Endothelial cell of umbilical vein (primary cell): ENCODE measurements around the gene POLR3B. TPM values are rescaled to one million over a fixed set of nuclear protein-coding genes. Genes with fewer than 3 reads are reported as not detected.
A peak's percentile ranks its signal among the peaks of the same experiment; 100 is the strongest.

Experiments used
- BruUV-seq: library from RNA; stranded (reverse); fragments of 400-500 nt; replicated peaks from 2 replicates; lab custom pipeline; 2021; lab: Mats Ljungman, UMichigan
- CTCF ChIA-PET: fragments of 300-600, 350-600 bp; sonication (Branson Sonifier 250); formaldehyde crosslinking; loops from one replicate; lab custom pipeline; 2021; ENCODE audit warnings: antibody characterized with exemption, inconsistent platforms; lab: Charles Lee
- POLR2A ChIA-PET: fragments of 300-600, 350-600 bp; sonication (Branson Sonifier 250); formaldehyde crosslinking; loops from one replicate; lab custom pipeline; 2021; ENCODE audit warnings: antibody characterized with exemption, inconsistent platforms; lab: Charles Lee
- DNase-seq: peaks from one replicate; pipeline ENCODE4 v3.0.0-alpha.2; 2011; ENCODE audit warnings: low read depth, low spot score
- FAIRE-seq: peaks from 2 replicates; lab custom pipeline; 2011; peaks lifted over from hg19 to GRCh38; lab: Jason Lieb, UNC
- H2AFZ ChIP-seq: 2 replicates; pipeline ENCODE4 v1.6.0; 2012; ENCODE audit warnings: low read depth, low read length, control low read depth, inconsistent platforms
- H3K27ac ChIP-seq: 2 replicates; pipeline ENCODE4 v1.5.1; 2011; ENCODE audit warnings: low read depth, mild to moderate bottlenecking, control low read depth, low read length, moderate library complexity; ENCODE audit not compliant: insufficient read depth
- H3K27me3 ChIP-seq, 2 experiments: 2 replicates each; pipeline versions ENCODE4 v1.6.0 to v1.6.1; 2011; ENCODE audit warnings: low read length in 2 of 2, mixed read lengths in 1 of 2; ENCODE audit not compliant: control insufficient read depth in 2 of 2, insufficient read depth in 2 of 2
- H3K36me3 ChIP-seq, 2 experiments: 2 replicates in 1 of 2; 3 replicates in 1 of 2; pipeline ENCODE4 v1.5.1; 2011; ENCODE audit warnings: low read length in 2 of 2, mild to moderate bottlenecking in 1 of 2, moderate library complexity in 1 of 2; ENCODE audit not compliant: control insufficient read depth in 2 of 2, insufficient read depth in 2 of 2; ENCODE audit errors: extremely low read depth in 1 of 2
- H3K4me1 ChIP-seq: 3 replicates; pipeline ENCODE4 v1.5.1; 2011; ENCODE audit warnings: mild to moderate bottlenecking, low read length; ENCODE audit not compliant: control insufficient read depth, insufficient read depth; ENCODE audit errors: extremely low read depth
- H3K4me2 ChIP-seq: 2 replicates; pipeline ENCODE4 v1.6.1; 2011; ENCODE audit warnings: low read length, control low read depth, mixed read lengths; ENCODE audit not compliant: insufficient read depth
- H3K4me3 ChIP-seq, 3 experiments: fragments of 200-600 bp in 1 of 3; sonication (generic), shearing (Covaris generic) in 1 of 3; replicated peaks in 1 of 3; 2 replicates each; pipeline ENCODE4 v1.5.1; 2011 to 2016; ENCODE audit warnings: control low read depth in 3 of 3, low read length in 3 of 3, mild to moderate bottlenecking in 2 of 3, inconsistent platforms in 1 of 3, low read depth in 1 of 3, moderate library complexity in 1 of 3; ENCODE audit not compliant: insufficient read depth in 1 of 3
- H3K79me2 ChIP-seq: 2 replicates; pipeline ENCODE4 v1.6.0; 2012; ENCODE audit warnings: low read length, inconsistent platforms; ENCODE audit not compliant: control insufficient read depth, insufficient read depth
- H3K9ac ChIP-seq: replicated peaks from 2 replicates; pipeline ENCODE3; 2011; ENCODE audit warnings: low read length, control low read depth; ENCODE audit not compliant: insufficient read depth; ENCODE audit errors: extremely low read depth
- H3K9me1 ChIP-seq: replicated peaks from 3 replicates; pipeline ENCODE4 v1.6.0; 2011; ENCODE audit warnings: mild to moderate bottlenecking, low read length; ENCODE audit not compliant: control insufficient read depth, insufficient read depth; ENCODE audit errors: extremely low read depth
- H3K9me3 ChIP-seq: replicated peaks from 2 replicates; pipeline ENCODE4 v1.5.1; 2012; ENCODE audit warnings: low read length, inconsistent platforms; ENCODE audit not compliant: control insufficient read depth, insufficient read depth
- H4K20me1 ChIP-seq: replicated peaks from 2 replicates; pipeline ENCODE3; 2011; ENCODE audit warnings: mild to moderate bottlenecking, low read length; ENCODE audit not compliant: control insufficient read depth, insufficient read depth; ENCODE audit errors: extremely low read depth
- CTCF ChIP-seq, 2 donors: IDR thresholded peaks; 1 replicate in 1 of 2; 2 replicates in 1 of 2; pipeline ENCODE4 v1.5.1; 2011; ENCODE audit warnings: low read length in 2 of 2, mild to moderate bottlenecking in 2 of 2, moderate library complexity in 2 of 2, control low read depth in 1 of 2, inconsistent platforms in 1 of 2, low read depth in 1 of 2; ENCODE audit not compliant: insufficient read depth in 1 of 2; ENCODE audit errors: extremely low read depth in 1 of 2
- EZH2 ChIP-seq: IDR thresholded peaks from 2 replicates; pipeline ENCODE4 v1.6.1; 2012; ENCODE audit warnings: borderline replicate concordance, low read depth, mild to moderate bottlenecking, moderate library complexity, low read length, inconsistent platforms; ENCODE audit not compliant: severe bottlenecking
- FOS ChIP-seq: IDR thresholded peaks from 2 replicates; pipeline ENCODE4 v1.6.1; 2011; ENCODE audit warnings: mild to moderate bottlenecking, low read length, moderate library complexity, borderline replicate concordance; ENCODE audit not compliant: insufficient read depth
- GATA2 ChIP-seq: IDR thresholded peaks from 2 replicates; pipeline ENCODE4 v1.7.0; 2011; ENCODE audit warnings: low read depth, mild to moderate bottlenecking, moderate library complexity, mixed read lengths, low read length; ENCODE audit not compliant: insufficient read length, insufficient read depth
- JUN ChIP-seq: IDR thresholded peaks from 2 replicates; pipeline ENCODE4 v1.6.1; 2011; ENCODE audit warnings: borderline replicate concordance, low read depth; ENCODE audit not compliant: insufficient read length, insufficient read depth
- MAX ChIP-seq: IDR thresholded peaks from 2 replicates; pipeline ENCODE4 v1.6.1; 2011; ENCODE audit not compliant: insufficient read depth, insufficient read length
- MYC ChIP-seq: IDR thresholded peaks from one replicate; pipeline ENCODE4 v1.6.1; 2011; ENCODE audit warnings: mild to moderate bottlenecking, low read depth, low read length
- POLR2A ChIP-seq: IDR thresholded peaks from 2 replicates; pipeline ENCODE4 v1.6.1; 2012; ENCODE audit warnings: low read depth, mild to moderate bottlenecking, control low read depth, low read length
- POLR2AphosphoS5 ChIP-seq: IDR thresholded peaks from 2 replicates; pipeline ENCODE4 v1.6.1; 2012; ENCODE audit warnings: low read depth, mild to moderate bottlenecking, control low read depth, low read length, moderate library complexity; ENCODE audit not compliant: insufficient read depth
- dilution Hi-C: fragments of 300-500 bp; cut with MboI; formaldehyde crosslinking; loops from one replicate; pipeline ENCODE4 v1.15.0; 2019; ENCODE audit warnings: low sequenced_read_pairs; ENCODE audit not compliant: extremely low pct_ligation_motif_present
- intact Hi-C: fragments of 100-400 bp; cut with micrococcal nuclease; formaldehyde crosslinking; loops from one replicate; pipeline ENCODE4 v1.10.0; 2022
- polyA plus RNA-seq, 4 experiments: library from polyadenylated mRNA; depleted of rRNA in 3 of 4; stranded (reverse) in 3 of 4; unstranded in 1 of 4; fragments of >200 nt; gene quantifications; 2 replicates each; pipeline versions ENCODE4 v1.2.1 to v1.2.3, GENCODE V29; 2011 to 2012; ENCODE audit warnings: missing spikeins in 1 of 4
- total RNA-seq: library from RNA; stranded (reverse); gene quantifications from 2 replicates; pipeline ENCODE4 v1.2.3, GENCODE V29; 2021

Gene POLR3B
- total and polyA plus RNA-seq, 2 donors (not counting 3 experiments of a cell fraction or from before 2014, with no cell fraction given), result 6.0 to 12.3 TPM

- Histone ChIP-seq H3K9ac (no peak overlapping the region), H3K79me2 (no peaks in the 10 kb centered on the region), H3K4me2 (no peak overlapping the region), H4K20me1 (no peaks in the 10 kb centered on the region), H3K9me1 (no peaks in the 10 kb centered on the region), H3K9me3 (no peaks in the 10 kb centered on the region), H3K4me3 (no peak overlapping the region), H3K27ac (no peak overlapping the region), H2AFZ (no peak overlapping the region), H3K27me3 (no peaks in the 10 kb centered on the region), H3K4me1 (no peaks in the 10 kb centered on the region), H3K36me3 (no peaks in the 10 kb centered on the region)
- intact Hi-C loops, result no loop called here
- DNase-seq (peak; percentile 28), FAIRE-seq (no peak)
- dilution Hi-C loops, result no loop called here
- ChIA-PET POLR2A (no interaction called here), CTCF (no interaction called here)
- no peak for TF ChIP-seq POLR2A
- no peak for TF ChIP-seq FOS
- no peak for TF ChIP-seq JUN
- TF ChIP-seq POLR2AphosphoS5, result no peak
- TF ChIP-seq MAX, result no peak
- BruUV-seq, result no TSS peak
These were observed 89.0 kb downstream of the POLR3B start for GRCh38 chr12:106446419-106447092.

GRCh38 chr12:106452309-106452708, 94.8 kb downstream of the POLR3B start:
- POLR2A ChIA-PET, result no interaction called here
- Histone ChIP-seq H3K4me3 (no peak overlapping the region), H3K9ac (no peak overlapping the region), H3K9me1 (no peaks in the 10 kb centered on the region), H3K9me3 (no peaks in the 10 kb centered on the region), H3K27me3 (no peaks in the 10 kb centered on the region), H3K4me1 (no peaks in the 10 kb centered on the region), H3K4me2 (no peak overlapping the region), H3K27ac (no peak overlapping the region), H3K79me2 (no peaks in the 10 kb centered on the region), H2AFZ (no peak overlapping the region), H4K20me1 (no peaks in the 10 kb centered on the region), H3K36me3 (no peaks in the 10 kb centered on the region)
- no peak for DNase-seq
- BruUV-seq, result no TSS peak
- TF ChIP-seq EZH2, result no peak
- TF ChIP-seq CTCF (IDR thresholded peaks at IDR 0.05; ENCODE audit: extremely low read depth in 1 of 2, insufficient read depth in 1 of 2, low read depth in 1 of 2, low read length in 2 of 2), result no peak
- TF ChIP-seq JUN, result no peak
- TF ChIP-seq POLR2AphosphoS5, result no peak
- no peak for TF ChIP-seq POLR2A
- no peak for TF ChIP-seq MAX
- TF ChIP-seq FOS, result no peak
- TF ChIP-seq GATA2, result no peak
- no peak for TF ChIP-seq MYC
- dilution Hi-C loops (no loop called here), intact Hi-C loops (no loop called here)
- CTCF ChIA-PET, result no interaction called here
- no peak for FAIRE-seq
